ENCODE data around the gene PBLD.
"Not testable (repeated sequence)": the region's sequence is repeated elsewhere in the genome, so short reads cannot be mapped to it uniquely, and the experiment has no call there.

Gene PBLD

DNA sequence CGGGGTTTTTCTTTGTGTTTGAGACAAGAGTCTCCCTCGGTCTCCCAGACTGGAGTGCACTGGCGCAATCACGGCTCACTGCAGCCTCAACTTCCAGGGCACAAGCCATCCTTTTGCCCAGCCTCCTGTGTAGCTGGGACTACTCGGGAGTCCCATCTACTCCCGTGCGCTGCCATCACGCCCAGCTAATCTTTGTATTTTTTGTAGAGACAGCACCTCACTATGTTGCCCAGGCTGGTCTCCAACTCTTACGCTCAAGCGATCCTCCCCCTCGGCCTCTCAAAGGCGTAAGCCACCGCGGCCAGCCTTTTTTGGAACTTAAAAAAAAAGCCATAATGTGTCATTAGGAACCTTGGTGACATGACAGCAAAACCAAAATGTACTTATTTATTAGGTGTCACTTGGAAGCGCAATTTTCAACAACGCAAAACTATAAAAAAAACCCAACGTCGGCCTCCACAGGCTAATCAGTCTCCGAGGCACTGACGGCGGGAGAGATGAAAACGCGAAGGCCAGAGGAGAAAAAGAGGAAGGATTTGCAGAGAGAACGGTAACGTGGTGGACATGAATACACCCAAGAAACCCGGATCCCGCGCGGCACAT is 1.8 kb downstream of the PBLD start:
- DNase-seq, result peak; percentile 27

GRCh38 chr10:68329506-68329861 is 3.2 kb downstream of the PBLD start:
- no peak for DNase-seq

DNA sequence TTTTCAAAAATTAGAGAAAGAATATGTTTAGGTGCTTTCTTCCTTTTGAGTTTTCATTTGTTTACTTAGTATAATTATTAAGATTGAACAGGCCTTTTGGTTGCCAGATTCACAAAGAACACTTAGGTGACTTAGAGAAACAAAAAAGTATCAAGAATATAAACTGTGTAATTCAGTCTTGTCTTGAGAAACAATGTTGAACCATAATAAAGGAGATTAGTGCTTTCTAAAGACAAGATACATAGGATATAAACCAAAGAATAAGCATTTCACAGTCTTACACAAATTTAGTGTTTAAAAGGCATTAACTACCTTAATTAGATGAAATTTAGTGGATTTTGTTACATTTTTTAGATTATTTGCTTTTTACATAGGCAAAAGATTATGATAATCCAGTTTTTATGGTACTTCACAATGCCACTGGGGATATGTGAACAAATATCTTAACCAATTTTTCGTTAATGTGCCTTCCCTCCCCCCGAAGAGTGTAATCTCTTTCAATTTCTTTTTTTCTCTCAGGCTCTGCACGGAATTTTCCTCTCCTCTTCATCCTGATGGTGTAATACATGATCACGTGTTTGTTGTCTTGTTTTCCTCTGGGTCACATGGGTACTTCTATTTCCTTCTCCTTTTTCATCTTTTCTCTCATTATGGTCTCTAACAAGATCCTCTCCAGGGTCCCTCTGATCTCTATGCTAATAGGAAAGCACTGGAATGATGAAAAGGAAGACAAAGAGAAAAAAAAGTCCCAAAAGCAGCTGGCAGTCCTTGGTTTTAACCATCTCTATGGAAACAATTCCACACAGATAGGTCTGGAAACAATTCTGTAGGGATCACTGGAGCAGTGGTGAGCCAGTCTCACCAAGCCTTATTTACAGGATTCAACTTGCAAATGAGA is 4.6 kb downstream of the PBLD start:
- no peak for DNase-seq

DNA sequence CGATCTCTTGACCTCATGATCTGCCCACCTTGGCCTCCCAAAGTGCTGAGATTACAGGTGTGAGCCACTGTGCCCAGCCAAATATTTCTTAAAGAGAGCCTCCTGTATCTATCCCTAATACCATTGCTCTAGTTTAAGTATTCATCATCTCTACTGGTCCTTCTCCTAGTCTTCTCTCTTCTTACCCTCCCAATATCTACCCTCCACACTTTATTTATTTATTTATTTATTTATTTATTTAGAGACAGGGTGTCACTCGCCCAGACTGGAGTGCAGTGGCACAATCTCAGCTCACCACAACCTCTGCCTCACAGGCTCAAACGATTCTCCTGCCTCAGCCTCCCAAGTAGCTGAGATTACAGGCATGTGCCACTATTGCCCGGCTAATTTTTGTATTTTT is 8.3 kb downstream of the PBLD start:
- not testable (repeated sequence) for DNase-seq

DNA sequence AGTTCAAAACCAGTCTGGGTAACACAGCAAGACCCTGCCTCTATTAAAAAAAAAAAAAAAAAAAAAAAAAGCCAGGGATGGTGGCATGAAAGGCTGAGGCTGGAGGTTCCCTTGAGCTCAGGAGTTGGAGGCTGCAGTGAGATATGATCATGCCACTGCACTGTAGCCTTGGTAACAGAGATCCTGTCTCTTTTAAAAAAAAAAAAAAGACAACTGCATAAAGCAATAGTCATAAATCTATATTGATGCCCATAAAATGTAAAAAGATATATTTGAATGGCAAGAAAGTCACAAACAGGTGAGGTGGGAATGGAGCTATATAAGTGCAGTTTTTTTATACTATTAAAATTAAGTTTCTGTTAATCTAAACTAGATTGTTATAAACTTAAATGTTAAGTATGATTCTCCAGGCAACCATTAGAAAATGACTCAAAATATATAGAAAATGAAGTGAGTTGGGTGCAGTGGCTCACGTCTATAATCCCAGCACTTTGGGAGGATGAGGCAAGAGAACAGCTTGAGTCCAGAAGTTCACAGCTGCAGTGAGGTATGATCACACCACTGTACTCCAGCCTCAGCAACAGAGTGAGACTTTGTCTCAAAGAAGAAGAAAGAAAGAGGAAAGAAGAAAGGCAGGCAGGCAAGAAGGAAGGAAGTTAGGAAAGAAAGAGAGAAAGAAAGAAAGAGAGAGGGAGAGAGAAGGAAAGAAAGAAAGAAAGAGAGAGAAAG is 14.2 kb downstream of the PBLD start:
- no peak for DNase-seq

DNA sequence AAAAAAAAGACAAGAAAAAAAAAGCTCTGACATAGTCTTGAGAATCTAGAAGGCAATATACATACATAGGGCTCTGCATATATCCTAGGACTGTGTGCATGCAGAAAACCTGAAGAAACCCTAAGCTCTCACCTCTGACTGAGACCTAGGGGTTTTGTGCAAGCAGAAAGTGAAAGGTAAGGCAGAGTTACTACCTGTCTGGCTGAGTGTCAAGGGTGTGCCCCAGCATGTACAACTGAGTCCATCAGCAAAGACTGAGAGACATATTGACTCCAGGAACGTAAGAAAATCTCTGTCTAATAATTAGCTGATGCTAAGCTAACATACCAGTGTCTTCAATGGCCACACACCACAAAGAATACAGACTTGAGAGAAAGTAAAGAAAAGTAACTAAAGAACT is 17.1 kb downstream of the PBLD start:
- no peak for DNase-seq

DNA sequence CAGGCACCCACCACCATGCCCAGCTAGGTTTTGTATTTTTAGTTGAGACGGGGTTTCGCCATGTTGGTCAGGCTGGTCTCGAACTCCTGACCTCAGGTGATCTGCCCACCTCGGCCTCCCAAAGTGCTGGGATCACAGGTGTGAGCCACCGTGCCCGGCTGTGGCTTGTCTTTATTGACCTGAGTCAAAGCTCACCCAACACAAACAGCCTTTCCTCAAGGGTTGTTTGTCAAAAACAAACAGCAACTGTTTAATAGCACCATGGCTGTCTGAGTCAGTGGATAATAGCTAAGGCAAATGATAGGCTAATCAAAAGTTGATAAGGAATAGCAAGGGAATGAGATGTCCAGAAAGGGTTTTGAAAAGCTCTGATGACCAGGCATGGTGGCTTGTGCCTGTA is 17.8 kb downstream of the PBLD start:
- DNase-seq, result not testable (repeated sequence)

- DNase-seq, result no peak
These were observed 22.2 kb downstream of the PBLD start for GRCh38 chr10:68310531-68310930.

- no peak for DNase-seq
These were observed 26.9 kb downstream of the PBLD start for GRCh38 chr10:68305854-68306253.

- DNase-seq, result no peak
These were observed 28.8 kb downstream of the PBLD start for GRCh38 chr10:68303849-68304412.

- no peak for DNase-seq
These were observed 29.9 kb downstream of the PBLD start for GRCh38 chr10:68302871-68303270.

GRCh38 chr10:68302503-68302823 is 30.3 kb downstream of the PBLD start:
- DNase-seq, result no peak

- DNase-seq, result peak; percentile 31
These were observed 30.8 kb downstream of the PBLD start for GRCh38 chr10:68301790-68302502.

- DNase-seq, result no peak
These were observed 31.4 kb downstream of the PBLD start for GRCh38 chr10:68301301-68301700.

GRCh38 chr10:68296843-68297663 is 35.7 kb downstream of the PBLD start:
- DNase-seq, result no peak

DNA sequence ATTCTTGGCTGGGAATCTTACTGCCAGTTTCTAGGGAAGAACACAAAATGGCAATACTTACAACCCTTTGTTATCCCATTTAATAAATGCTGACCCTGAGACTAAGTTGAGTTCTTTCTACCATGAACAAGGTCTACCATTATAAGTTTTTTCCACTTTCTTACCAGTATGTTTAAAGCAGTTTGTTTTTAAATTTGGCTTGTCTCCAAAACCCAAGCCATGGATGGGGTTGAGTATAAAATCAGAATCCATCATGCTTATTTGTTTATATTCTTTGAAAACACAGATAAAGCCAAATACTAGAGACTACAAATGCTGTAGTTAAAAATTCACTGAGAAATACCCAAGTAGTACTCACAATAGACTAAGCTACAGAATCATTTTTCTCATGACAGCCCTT is 42.0 kb downstream of the PBLD start:
- no peak for DNase-seq

GRCh38 chr10:68288717-68289116 is 44.0 kb downstream of the PBLD start:
- no peak for DNase-seq

DNA sequence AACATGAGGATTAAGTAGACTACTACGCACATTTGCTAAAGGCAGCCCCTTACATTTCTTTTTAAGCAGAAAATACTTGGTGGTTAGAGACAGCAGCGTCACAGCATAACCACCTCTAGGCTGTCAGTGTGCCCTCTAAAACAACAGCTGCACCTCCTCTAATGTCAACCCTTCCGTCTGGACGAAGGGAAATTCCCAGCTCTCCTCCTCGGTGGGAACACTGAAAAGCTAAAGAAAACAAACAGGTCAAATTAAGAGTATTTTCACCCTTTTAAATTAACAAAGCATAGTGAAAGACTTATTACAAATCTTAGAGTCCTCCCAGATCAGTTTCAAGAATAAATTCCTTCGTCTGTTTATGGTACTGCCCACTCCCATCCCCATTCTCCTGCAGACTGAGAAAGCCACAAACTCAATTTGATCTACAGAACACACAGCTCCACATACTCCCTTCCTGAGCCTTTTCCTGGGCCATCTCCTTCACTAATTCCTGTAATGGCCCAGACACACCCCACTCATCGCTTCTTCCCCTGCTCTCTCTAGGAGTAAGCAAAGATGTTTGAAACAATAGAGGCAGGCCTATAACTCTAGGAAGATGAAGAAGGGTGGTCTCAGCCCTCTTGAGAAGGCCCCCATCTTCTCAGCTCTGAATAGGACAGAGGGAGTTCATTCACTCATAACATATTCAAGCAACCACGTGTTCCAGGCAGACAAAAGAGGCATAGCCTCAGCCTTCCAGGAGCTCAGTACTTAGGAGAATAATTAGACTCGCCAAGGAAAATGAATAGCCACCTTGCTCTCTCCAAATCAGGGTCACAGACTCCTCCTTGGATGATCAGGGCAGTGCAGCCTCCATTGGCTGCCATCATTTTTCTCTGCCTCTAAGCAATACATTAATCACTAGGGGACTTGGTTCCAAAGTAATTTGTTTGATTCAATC is 48.4 kb downstream of the PBLD start:
- no peak for DNase-seq

GRCh38 chr10:68280758-68281157 is 52.0 kb downstream of the PBLD start:
- DNase-seq, result no peak

DNA sequence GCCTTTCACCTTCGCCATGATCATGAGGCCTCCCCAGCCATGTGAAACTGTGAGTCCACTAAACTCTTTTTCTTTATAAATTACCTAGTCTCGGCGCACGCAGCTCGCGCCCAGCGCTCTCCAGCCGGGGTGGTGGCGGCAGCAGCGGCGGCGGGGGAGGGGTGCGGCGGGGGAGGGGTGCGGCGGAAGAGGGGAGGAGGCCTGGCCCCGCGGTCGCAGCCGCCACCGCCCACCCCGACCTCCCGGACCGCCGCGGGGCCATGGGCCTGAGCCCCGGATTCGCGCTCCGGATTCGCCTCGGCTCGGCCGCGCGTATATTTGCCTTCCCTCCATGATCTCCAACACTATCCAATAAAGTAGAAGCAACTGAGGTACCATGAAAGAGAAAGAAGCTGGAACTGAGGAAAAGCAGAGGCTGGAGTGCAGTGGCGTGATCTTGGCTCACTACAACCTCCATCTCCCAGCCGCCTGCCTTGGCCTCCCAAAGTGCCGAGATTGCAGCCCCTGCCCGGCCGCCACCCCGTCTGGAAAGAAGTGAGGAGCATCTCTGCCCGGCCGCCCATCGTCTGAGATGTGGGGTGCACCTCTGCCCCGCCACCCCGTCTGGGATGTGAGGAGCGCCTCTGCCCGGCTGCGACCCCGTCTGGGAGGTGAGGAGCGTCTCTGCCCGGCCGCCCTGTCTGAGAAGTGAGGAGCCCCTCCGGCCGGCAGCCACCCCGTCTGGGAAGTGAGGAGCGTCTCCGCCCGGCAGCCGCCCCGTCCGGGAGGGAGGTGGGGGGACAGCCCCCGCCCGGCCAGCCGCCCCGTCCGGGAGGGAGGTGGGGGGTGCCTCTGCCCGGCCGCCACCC is 53.6 kb downstream of the PBLD start:
- DNase-seq, result not testable (repeated sequence)

All from activated CD4-positive, alpha-beta T cell treated with anti-CD3 and anti-CD28 coated beads, Interleukin-2, Interleukin-6, amounts not matched to agents 100 ng/mL and 50 ng/mL, durations not matched to agents 16 hours and 8 hours (primary cell).